Ishikawa (cell line): ENCODE measurements around the gene ZNF569.
A peak's percentile ranks its signal among the peaks of the same experiment; 100 is the strongest.

ENCODE experiments used
- CEBPB ChIP-seq: IDR thresholded peaks from 2 replicates; pipeline ENCODE4 v1.6.1; 2012
- CREB1 ChIP-seq: IDR thresholded peaks from 2 replicates; pipeline ENCODE4 v1.6.1; 2012; ENCODE audit warnings: low read depth
- EGR1 ChIP-seq: IDR thresholded peaks from 2 replicates; pipeline ENCODE4 v1.6.1; 2012
- EP300 ChIP-seq: IDR thresholded peaks from 2 replicates; pipeline ENCODE4 v1.6.1; 2012; ENCODE audit warnings: borderline replicate concordance
- FOXM1 ChIP-seq: IDR thresholded peaks from 2 replicates; pipeline ENCODE4 v1.6.1; 2012; ENCODE audit warnings: low read depth, borderline replicate concordance
- MAX ChIP-seq: IDR thresholded peaks from 2 replicates; pipeline ENCODE4 v1.6.1; 2012
- NFIC ChIP-seq: IDR thresholded peaks from 2 replicates; pipeline ENCODE4 v1.6.1; 2012
- RAD21 ChIP-seq: IDR thresholded peaks from 2 replicates; pipeline ENCODE4 v1.6.1; 2012; ENCODE audit warnings: low read depth
- REST ChIP-seq: IDR thresholded peaks from 2 replicates; pipeline ENCODE4 v1.6.1; 2012; ENCODE audit warnings: low read depth, mild to moderate bottlenecking
- TAF1 ChIP-seq: IDR thresholded peaks from 2 replicates; pipeline ENCODE4 v1.6.1; 2012; ENCODE audit warnings: low read depth, mild to moderate bottlenecking
- TCF12 ChIP-seq: IDR thresholded peaks from 2 replicates; pipeline ENCODE4 v1.6.1; 2012; ENCODE audit warnings: low read depth
- TEAD4 ChIP-seq: IDR thresholded peaks from 2 replicates; pipeline ENCODE4 v1.6.1; 2012
- USF1 ChIP-seq: IDR thresholded peaks from 2 replicates; pipeline ENCODE4 v1.6.1; 2012
- YY1 ChIP-seq: IDR thresholded peaks from 2 replicates; pipeline ENCODE4 v1.6.1; 2012; ENCODE audit warnings: low read depth
- ZBTB7A ChIP-seq: IDR thresholded peaks from 2 replicates; pipeline ENCODE4 v1.6.1; 2012; ENCODE audit warnings: low read depth

ZNF569 gene

GRCh38 chr19:37507167-37507464, 39.9 kb upstream of the ZNF569 start:
- TF ChIP-seq YY1 (no peak), CREB1 (no peak), ZBTB7A (no peak), NFIC (no peak), MAX (no peak), EP300 (no peak)

- TF ChIP-seq EP300 (no peak), RAD21 (no peak), YY1 (peak; percentile 81), TAF1 (0 out of 2 replicates have a peak, but pooled peaks have one; percentile 4), REST (no peak)
Observed at GRCh38 chr19:37506387-37507166, 39.3 kb upstream of the ZNF569 start, which contains the start of gene ZNF793. ZNF793 (plus strand) TSS chr19:37506939; CDS start chr19:37523440, 16,501 bp downstream.

- no peak for TF ChIP-seq YY1
- no peak for TF ChIP-seq ZBTB7A
- no peak for TF ChIP-seq REST
- TF ChIP-seq FOXM1 = no peak
- TF ChIP-seq NFIC = no peak
- TF ChIP-seq MAX = no peak
- no peak for TF ChIP-seq TCF12
- no peak for TF ChIP-seq USF1
- no peak for TF ChIP-seq RAD21
- no peak for TF ChIP-seq CREB1
- TF ChIP-seq EGR1 = no peak
- TF ChIP-seq CEBPB = no peak
- TF ChIP-seq TAF1 = no peak
- TF ChIP-seq TEAD4 = no peak
Observed at GRCh38 chr19:37505958-37506386, 38.7 kb upstream of the ZNF569 start.

- TF ChIP-seq YY1 = no peak
- no peak for TF ChIP-seq FOXM1
- no peak for TF ChIP-seq TCF12
- no peak for TF ChIP-seq USF1
- no peak for TF ChIP-seq TEAD4
- no peak for TF ChIP-seq EP300
- no peak for TF ChIP-seq MAX
- TF ChIP-seq CREB1 = no peak
- TF ChIP-seq EGR1 = no peak
- no peak for TF ChIP-seq CEBPB
- TF ChIP-seq RAD21 = no peak
- no peak for TF ChIP-seq NFIC
- no peak for TF ChIP-seq REST
- no peak for TF ChIP-seq ZBTB7A
- no peak for TF ChIP-seq TAF1
Observed at GRCh38 chr19:37492213-37492612, 25.0 kb upstream of the ZNF569 start.
